Ovary (tissue), 3 donors: Measurements from ENCODE around the gene PKNOX1.
"Not testable (repeated sequence)": the region's sequence is repeated elsewhere in the genome, so short reads cannot be mapped to it uniquely, and the experiment has no call there.

Source experiments
- EP300 ChIP-seq: sonication (generic); formaldehyde crosslinking; IDR thresholded peaks from one replicate; pipeline ENCODE4 v1.6.1; 2017; ENCODE audit warnings: antibody characterized with exemption
- TF ChIP-seq, protein P1 (sequence below), 3 donors: fragments of 450-650 bp in 2 of 3; fragments of 200-600 bp in 1 of 3; IDR thresholded peaks; one replicate each; pipeline versions ENCODE4 v1.5.1 to v1.8.0; 2016 to 2022; ENCODE audit warnings: antibody characterized with exemption in 3 of 3, mild to moderate bottlenecking in 1 of 3
- donor health status: DM: no; HTN: no; CAD: no.

DNA sequence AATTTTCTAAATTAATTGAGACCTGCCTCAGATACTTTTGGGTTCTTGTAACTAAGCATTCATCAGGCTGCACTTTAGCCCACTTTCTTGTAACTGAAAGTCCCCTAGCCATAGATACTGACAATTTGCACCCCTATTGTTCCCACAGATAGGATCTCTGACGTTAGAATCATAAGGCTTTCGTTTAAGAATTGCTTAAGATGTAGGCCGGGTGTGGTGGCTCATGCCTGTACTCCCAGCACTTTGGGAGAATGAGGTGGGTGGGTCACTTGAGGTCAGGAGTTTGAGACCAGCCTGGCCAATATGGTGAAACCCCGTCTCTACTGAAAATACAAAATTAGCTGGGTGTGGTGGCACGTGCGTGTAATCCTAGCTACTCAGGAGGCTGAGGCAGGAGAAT lies 16.2 kb upstream of the PKNOX1 start:
- TF ChIP-seq, protein P1, sequence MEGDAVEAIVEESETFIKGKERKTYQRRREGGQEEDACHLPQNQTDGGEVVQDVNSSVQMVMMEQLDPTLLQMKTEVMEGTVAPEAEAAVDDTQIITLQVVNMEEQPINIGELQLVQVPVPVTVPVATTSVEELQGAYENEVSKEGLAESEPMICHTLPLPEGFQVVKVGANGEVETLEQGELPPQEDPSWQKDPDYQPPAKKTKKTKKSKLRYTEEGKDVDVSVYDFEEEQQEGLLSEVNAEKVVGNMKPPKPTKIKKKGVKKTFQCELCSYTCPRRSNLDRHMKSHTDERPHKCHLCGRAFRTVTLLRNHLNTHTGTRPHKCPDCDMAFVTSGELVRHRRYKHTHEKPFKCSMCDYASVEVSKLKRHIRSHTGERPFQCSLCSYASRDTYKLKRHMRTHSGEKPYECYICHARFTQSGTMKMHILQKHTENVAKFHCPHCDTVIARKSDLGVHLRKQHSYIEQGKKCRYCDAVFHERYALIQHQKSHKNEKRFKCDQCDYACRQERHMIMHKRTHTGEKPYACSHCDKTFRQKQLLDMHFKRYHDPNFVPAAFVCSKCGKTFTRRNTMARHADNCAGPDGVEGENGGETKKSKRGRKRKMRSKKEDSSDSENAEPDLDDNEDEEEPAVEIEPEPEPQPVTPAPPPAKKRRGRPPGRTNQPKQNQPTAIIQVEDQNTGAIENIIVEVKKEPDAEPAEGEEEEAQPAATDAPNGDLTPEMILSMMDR (IDR thresholded peaks at IDR 0.05) = not testable (repeated sequence)
- TF ChIP-seq EP300 = not testable (repeated sequence)
